GM19438 (cell line): ENCODE data around the gene RPS23.
"Not testable (repeated sequence)": the region's sequence is repeated elsewhere in the genome, so short reads cannot be mapped to it uniquely, and the experiment has no call there.

Experiments
- ATAC-seq: cut with Tn5 transposase; IDR thresholded peaks from one replicate; pipeline ENCODE4 v1.9.1; 2021; ENCODE audit warnings: low read depth; ENCODE audit not compliant: unreplicated experiment

RPS23 gene

DNA sequence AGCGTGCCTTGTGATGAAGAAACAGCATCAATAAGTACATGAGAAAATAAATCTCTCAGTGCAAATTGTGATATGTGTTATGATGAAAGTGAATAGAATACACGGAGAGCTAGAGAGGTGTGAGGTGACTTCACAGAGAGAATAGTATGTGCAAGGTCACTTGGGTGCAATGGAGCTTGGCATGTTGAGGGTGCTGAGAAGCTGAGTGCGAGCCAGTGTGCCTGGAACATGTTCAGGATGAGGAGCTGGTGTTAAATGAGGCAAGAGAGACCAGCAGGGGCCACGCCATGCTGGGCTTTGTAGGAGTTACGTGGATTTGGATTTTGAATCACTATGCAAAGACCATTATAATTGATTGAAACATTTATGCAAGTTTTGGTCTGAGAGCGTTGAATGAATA, 12.8 kb upstream of the RPS23 start:
- no peak for ATAC-seq

DNA sequence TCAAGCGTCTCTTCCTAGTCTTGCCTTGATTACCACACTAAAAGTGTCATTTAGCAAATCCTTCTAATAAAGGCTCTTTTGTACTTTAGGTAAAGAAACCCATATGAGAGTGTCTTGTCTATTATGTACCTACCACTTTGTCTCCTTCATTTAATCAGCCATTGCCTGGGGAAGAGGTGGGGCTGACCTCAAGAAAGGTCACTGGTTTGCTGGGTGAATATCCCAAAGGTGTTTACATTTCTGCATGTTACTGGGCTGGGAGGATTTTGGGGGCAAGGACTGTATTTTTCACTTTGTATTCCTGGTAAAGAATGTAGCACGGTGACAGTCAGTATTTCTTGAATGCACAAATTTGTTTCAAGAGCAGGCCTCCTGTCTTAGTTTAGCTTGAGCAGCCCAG, 11.9 kb upstream of the RPS23 start:
- ATAC-seq = no peak

DNA sequence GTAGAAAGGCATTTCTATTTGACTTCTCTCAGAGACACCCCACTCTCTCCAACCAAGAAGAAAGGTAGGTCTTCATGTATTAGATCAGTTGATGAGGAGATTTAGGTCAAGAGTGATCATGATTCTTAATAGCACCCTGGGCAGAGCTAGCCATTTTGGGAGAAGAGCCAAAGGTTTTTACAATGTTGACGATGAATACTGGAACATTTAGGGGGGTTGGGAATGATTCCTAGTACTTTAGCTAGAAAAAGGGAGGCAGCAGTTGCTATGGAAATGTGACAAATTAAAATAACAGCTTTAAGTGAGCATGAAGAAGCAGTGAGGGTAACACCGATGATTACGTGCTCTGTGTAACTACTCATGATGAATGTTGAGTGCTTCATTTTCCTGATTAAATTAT, 9.5 kb upstream of the RPS23 start:
- no peak for ATAC-seq

DNA sequence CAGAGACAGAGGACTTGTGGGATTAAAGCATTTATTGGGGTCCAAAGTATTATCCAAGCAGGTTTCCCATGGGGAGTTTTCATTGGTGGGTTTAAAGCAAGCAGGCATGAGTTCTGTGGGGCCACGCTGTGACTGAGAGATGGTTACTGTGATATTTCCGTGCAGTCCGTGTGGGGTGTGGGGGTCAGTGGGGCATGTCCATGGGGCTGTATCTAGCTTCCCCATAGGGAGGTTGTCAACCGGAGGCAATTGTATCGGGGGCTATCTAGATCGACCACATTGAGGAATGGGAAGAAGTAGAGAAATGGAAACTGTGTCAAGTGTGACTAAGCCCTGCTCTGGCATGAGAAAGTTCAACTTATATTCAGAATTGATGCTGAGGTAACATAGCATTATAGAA, 7.1 kb upstream of the RPS23 start:
- no peak for ATAC-seq

DNA sequence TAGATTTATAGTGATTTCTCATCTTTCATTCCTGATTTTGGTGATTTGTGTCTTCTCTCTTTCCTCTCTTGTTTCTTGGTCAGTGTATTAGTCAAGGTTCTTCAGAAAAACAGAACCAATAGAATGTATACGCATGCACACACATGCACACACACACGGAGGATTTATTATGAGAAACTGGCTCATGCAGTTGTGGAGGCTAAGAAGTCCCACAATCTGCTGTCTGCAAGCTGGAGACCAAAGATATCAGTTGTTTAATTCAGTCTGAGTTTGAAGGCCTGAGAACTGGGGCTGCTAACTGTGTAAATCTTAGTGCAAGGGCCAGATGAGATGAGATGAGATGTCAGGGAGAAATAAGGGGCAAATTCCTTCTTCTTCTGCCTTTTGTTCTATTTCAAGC, 5.7 kb upstream of the RPS23 start:
- no peak for ATAC-seq

DNA sequence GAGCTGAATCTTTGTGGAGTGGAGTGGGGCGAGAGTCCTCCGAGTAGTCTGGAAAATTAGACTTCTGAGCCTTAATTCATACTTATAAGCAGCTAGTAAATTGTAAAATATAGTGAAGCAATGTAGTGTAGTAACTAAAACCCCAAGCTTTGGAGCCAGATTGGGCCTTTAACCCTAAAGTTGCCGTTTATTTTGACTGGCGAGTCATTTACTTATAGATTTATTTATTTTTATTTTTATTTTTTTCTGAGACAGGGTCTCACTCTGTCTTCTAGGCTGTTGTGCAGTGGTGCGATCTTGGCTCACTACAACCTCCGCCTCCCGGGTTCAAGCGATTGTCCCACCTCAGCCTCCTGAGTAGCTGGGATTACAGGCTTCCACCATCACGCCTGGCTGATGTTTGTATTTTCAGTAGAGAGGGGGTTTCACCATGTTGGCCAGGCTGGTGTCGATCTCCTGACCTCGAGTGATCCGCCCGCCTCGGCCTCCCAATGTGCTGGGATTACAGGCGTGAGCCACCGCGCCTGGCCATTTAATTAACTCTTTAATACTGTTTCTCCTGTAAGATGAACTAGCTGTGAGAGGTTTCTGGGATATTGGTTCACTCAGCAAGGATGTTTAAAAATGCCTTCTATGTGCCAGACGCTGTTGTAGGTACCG, 687 bp upstream of the RPS23 start:
- ATAC-seq = no peak

DNA sequence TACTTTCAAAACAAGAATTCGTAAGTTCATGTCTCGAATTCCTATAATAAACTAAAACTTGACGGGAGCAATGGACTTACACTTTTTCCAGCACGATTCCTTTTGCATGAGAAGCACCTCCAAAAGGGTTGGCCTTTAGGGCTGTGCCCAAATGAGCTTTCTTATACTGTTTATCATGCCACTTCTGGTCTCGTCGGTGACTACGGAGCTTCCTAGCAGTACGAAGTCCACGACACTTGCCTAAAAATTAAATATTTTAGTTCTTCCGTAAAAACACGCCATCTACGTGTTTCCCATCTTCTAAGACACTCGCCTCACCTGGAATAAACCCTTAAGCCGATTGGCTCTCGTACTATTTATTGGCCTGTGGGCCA, 554 bp downstream of the RPS23 start:
- ATAC-seq = no peak

DNA sequence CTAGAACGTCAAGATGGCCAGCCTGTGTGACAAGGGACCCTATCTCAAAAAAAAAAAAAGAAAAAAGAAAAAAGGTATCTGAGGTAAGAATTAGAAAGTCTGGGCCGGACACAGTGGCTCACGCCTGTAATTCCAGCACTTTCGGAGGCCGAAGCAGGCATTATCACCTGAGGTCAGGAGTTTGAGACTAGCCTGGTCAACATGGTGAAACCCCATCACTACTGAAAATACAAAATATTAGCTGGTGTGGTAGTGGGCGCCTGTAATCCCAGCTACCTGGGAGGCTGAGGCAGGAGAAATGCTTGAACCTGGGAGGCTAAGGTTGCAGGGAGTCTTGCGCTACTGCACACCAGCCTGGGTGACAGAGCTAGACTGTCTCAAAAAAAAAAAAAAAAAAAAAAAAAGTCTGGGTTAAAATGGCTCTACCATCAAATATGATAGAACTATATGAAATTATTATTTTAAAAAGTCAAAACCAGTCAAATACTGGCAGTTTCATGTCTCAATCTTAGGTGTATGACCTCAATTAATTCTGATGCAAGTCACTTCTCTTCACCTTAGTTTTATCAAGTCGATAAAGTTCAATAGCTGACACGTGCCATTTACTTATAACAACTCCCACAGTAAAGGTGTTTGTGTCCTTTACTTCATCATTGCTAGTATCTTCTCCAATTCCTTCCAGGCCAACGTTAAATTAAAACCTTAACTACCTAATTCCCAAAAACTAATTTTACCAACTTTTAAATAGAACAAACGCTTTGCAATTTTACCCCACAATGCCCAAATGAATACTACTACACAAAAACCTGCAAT, 1.1 kb downstream of the RPS23 start:
- ATAC-seq = no peak

DNA sequence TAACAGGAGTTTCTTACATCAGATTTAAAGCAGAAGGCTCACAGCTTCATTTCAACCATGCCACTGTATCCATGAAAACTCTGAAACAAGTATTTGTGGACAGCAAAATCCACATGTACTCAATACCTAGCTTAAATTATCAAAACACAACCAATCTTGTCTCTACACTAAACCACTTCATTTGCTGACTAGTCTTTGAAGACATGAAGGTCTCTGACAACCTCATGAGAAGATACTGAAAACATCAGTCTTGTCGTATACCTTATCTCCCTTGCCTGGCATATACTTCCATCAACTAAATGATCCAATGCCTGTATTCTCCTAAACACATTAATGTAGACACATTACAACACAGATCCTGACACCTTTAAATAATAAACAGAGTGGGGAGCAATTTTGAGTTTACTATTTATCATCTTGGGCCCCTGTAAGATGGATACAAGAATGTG, 2.9 kb downstream of the RPS23 start:
- ATAC-seq = no peak

DNA sequence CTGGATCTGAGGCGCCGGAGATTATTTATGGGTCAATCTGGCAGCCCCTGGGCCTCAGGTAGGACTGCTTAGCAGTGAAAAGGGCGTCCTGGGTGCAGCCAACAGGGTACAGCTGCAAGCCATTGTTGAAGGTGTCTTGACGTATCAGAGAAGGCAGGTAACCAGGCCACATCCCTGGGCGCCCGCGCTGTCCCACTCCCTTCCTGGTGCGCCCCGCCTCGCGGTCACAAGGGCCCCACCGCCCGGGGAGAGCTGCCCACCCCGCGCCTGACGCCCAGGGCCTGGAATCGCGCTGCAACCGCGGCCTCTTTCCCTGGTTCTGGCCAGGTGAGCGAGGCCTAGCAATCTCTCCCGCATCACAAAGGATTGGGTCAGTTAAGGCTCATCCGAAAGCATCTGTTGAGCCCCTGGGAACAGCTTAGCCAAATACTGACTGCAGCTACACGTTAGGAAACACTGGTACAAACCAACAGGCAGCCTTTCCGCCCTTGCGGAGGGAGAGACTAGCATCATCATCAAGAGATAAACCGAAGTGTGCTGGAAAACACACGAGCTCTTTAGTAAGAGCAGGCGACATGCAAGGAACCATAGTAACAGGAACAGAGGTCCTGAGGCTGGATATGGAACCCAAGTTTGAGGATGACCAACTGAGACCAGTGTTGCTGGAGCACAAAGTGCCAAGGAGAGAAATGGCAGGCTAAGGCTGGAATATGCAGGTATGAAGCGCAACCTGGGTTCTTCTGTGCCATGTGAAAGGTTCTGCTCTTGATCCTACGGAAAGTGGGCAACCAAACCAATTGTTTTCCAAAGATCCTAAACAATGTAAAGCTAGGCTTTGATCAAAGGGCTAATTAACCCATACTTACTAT, 3.6 kb downstream of the RPS23 start:
- no peak for ATAC-seq

DNA sequence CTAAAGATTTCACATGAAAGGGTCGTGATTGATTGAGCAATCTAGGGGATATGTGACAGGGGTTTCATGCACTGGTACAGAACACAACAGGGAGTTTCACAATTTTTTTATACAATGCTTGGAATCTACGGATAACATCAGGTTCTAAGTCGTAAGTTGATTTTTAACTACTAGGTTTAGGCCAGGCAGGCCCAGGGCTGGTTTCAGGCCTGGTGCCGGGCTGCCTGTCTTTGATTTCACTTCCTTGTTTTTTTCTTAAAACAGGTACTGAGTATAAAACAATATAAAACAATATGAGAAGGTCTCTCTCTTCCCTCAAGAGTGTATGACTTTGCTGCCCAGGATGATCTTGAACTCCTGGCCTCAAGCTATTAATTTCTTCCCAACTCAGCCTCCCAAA, 4.7 kb downstream of the RPS23 start:
- not testable (repeated sequence) for ATAC-seq

DNA sequence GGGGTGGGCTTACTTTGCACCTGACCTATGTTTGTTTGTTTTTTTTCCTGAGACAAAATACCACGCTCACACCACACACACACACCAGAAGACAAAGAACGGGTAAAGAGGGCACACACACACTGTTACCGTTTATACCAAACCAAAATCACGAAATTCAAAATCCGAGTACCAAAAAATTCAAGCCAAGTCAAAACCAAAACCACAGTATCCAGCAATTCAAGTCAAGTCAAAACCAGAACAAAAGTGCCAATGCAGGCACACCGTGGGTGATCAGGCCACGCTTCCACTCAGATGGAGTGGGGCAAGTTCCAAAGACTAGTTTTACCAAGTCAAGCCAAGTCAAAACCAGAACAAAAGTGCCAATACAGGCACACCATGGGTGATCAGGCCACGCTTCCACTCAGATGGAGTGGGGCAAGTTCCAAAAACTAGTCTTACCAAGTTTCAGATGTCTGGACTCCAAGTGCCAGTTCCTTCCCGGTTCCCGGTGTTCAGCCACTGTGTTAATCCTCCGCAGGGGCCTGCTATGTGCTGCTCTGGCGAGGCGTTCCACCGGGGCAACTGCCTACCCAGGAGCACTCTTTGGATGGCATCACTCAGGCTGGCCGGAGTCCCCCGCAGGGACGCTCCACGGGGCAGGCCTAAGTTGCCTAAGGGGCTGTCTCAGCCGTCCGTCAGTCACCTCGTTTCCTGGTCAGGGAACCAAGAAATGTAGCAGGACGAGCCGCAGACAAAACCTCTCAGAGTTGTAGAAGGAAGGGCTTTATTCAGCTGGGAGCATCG, 5.4 kb downstream of the RPS23 start:
- not testable (repeated sequence) for ATAC-seq

DNA sequence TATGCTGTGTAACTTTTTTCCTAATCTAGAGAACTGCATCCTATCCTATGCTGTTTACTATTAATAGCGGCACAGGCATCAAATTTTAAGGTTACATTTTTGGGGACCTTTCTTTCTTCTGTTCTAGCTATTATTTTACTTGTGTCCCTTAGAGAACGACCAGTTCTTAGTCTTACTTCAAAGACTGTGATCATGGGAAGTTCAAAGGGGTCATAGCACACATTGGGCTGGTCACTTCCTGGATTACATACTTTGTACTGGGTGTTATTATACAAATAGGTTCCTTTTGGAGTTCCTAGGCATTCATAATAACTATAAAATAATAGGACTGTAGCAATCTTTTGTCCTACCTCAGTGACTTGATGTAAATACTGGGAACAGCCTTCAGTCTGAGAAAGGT, 8.8 kb downstream of the RPS23 start:
- ATAC-seq = not testable (repeated sequence)

DNA sequence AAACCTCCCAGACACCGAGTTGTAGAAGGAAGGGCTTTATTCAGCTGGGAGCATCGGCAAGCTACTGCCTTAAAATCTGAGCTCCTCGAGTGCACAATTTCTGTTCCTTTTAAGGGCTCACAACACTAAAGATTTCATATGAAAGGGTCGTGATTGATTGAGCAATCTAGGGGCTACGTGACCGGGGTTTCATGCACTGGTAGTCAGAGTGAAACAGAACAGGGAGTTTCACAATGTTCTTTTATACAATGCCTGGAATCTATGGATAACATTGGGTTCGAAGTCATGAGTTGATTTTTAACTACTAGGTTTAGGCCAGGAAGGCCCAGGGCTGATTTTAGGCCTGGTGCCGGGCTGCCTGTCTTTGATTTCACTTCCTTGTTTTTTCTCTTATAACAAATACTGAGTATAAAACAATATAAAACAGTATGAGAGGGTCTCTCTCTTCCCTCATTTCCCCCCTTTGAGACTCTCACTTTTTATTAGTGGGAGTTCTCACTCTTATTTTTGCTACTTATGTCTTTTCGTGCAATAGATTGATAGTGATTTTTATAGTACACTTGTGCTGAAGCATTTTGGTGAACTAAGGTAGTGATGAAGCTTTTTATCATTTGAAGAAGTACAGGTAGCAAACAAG, 10.7 kb downstream of the RPS23 start:
- not testable (repeated sequence) for ATAC-seq

DNA sequence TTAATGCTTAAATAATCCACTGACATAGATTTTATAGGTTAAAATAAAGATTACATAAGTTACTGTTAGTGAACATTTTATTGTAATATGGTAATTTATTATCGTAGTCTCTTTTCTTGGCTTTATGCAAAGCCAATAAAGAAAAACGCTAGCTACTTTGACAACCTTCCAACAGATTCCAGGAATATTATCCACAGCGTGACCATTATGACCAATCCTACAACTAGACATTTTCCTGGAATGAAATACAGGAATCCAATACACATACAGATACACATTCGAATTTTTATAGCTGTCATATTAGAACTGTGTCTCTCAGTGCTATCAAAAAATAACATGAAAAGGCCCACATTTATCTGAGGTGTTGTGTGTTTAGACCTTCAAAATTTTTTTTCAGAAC, 13.1 kb downstream of the RPS23 start:
- ATAC-seq = no peak

DNA sequence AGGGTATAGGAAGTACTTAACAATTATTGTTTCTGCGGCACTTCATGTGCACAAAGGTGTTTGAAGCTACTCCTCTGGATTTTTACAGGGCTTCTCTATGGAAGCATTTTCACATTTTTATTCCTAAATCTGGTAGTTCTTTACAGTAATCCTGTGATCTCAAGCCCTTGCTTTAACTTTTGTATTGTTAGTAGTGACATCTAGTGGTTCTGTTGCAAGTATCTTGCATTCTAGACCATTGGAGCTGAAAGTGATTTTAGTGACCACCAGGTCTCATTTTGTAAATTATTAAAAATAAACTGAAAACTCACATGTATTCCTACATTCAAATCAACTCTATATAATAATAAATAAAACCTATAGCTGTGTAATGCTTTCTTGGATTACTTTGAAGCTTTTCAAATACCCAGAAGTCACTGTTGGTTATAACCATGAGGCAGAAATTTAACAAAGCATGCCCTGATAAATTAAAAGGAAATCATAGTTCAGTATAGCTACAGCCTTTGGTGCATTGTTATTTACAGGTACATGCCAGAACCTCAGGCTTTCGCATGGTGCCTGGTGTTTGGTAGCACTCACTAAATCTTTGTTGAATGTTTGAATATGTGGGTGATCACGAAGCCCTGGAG, 18.9 kb downstream of the RPS23 start:
- ATAC-seq = no peak

DNA sequence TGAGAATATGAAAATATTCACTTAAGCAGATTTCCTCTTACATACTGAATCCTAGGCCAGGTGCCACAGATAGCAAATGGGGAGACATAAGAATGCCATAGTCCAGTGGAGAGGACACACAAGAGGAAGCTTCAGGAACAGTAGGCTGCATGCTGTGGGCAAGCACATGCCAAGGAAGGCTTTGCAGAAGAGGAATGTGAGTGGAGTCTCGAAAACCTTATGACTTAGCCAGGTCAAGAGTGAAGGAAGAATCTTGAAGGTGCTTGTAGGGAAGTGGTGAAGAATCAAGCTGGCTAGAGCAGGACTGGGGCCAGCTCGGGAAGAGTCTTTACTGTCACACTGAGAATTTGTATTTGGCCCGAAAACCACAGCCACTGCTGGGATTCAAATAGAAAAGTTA, 20.4 kb downstream of the RPS23 start:
- ATAC-seq = no peak

DNA sequence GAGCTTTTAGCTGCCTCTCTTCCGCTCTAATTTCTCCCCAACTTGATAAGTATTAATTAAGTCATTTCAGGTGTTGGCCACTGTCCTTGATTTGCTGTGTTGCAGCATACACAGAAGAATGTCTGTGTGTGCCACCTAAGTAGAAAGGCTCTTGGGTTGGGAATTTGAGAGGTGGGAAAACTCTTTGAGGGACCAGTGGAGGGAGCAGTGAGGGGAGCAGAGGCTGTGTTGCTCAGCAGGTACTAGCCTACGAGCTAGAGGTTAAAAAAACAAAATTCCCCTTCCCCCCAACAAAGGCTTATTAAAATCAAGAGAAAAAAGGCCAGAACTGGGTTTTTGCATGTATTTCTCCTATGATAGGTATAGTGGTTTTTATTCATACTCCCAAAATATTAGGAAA, 20.9 kb downstream of the RPS23 start:
- no peak for ATAC-seq

DNA sequence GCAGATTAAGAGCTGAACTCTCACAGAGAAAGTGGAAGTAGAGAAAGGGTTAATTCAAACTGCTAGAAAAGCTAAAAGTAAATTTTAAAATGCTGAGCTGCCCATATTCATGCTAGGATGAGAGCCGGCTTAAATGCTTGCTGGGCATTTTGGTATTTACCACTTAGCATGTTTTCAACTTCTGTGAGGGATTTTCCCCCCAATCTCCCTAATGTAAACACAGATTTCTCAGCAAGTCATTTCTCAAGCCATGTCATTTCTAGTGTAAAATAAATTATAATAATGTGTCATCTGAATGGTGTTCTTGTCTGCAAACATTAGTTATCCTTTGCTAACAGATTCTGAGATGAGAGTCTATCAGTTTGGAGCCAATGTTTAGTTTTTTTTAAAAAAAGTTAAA, 22.3 kb downstream of the RPS23 start:
- no peak for ATAC-seq

DNA sequence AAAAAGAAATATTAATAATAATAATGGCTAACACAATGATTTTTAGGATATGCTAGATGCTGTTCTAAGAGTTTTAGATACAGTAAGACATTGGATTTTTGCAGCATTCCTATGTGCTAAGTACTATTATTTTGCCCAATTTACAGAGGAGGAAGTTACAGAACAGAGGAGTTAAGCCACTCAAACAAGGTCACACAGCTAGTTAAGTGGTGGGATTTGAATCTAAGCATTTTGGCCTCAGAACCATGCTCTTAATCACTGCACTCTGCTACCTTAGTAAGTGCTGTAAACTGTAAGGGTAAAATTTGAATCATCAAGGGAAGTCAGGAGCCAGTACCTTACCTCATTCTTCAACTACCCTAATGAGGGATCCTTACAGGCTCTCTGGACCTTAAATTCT, 25.4 kb downstream of the RPS23 start:
- ATAC-seq = no peak
